Non-pigmented ciliary epithelial cell (primary cell): ENCODE results near the gene STAG1.
"Not testable (repeated sequence)": the region's sequence is repeated elsewhere in the genome, so short reads cannot be mapped to it uniquely, and the experiment has no call there.

ENCODE experiments used
- DNase-seq: peaks from one replicate; pipeline ENCODE4 v3.0.0-alpha.2; 2010; ENCODE audit warnings: low read depth

STAG1 gene

GRCh38 chr3:136645915-136646314 is 106.3 kb downstream of the STAG1 start:
- no peak for DNase-seq

- no peak for DNase-seq
These were observed 108.0 kb downstream of the STAG1 start for GRCh38 chr3:136644212-136644611.

- DNase-seq: not testable (repeated sequence)
These were observed 108.8 kb downstream of the STAG1 start for GRCh38 chr3:136643380-136643779.

GRCh38 chr3:136642711-136643110 is 109.5 kb downstream of the STAG1 start:
- DNase-seq: no peak

- DNase-seq: no peak
These were observed 113.1 kb downstream of the STAG1 start for GRCh38 chr3:136639069-136639468.

- no peak for DNase-seq
These were observed 115.0 kb downstream of the STAG1 start for GRCh38 chr3:136637176-136637575.

GRCh38 chr3:136634821-136635220 is 117.4 kb downstream of the STAG1 start:
- DNase-seq: no peak

- DNase-seq: no peak
These were observed 119.5 kb downstream of the STAG1 start for GRCh38 chr3:136632625-136633081.

GRCh38 chr3:136631424-136631823 is 120.8 kb downstream of the STAG1 start:
- no peak for DNase-seq

GRCh38 chr3:136630915-136631314 is 121.3 kb downstream of the STAG1 start:
- DNase-seq: no peak

- no peak for DNase-seq
These were observed 125.7 kb downstream of the STAG1 start for GRCh38 chr3:136626493-136626892.

GRCh38 chr3:136624894-136625815 is 127.0 kb downstream of the STAG1 start:
- no peak for DNase-seq

- no peak for DNase-seq
These were observed 127.8 kb downstream of the STAG1 start for GRCh38 chr3:136624371-136624770.

GRCh38 chr3:136621628-136622027 is 130.6 kb downstream of the STAG1 start:
- DNase-seq: no peak

- DNase-seq: no peak
These were observed 131.7 kb downstream of the STAG1 start for GRCh38 chr3:136620436-136620835.

- DNase-seq: not testable (repeated sequence)
These were observed 134.1 kb downstream of the STAG1 start for GRCh38 chr3:136617969-136618525.

- no peak for DNase-seq
These were observed 135.0 kb downstream of the STAG1 start for GRCh38 chr3:136617198-136617597.

GRCh38 chr3:136612512-136612911 is 139.7 kb downstream of the STAG1 start:
- no peak for DNase-seq

GRCh38 chr3:136606990-136607389 is 145.2 kb downstream of the STAG1 start:
- DNase-seq: no peak

GRCh38 chr3:136606216-136606615 is 146.0 kb downstream of the STAG1 start:
- not testable (repeated sequence) for DNase-seq

- DNase-seq: no peak
These were observed 147.2 kb downstream of the STAG1 start for GRCh38 chr3:136604961-136605360.

GRCh38 chr3:136602818-136603217 is 149.4 kb downstream of the STAG1 start:
- no peak for DNase-seq

GRCh38 chr3:136595913-136596697 is 156.1 kb downstream of the STAG1 start:
- no peak for DNase-seq
